Testis (tissue), 2 donors: ENCODE results near the gene CADPS.

Source experiments
- POLR2A ChIP-seq: fragments of 450-650 bp; IDR thresholded peaks from one replicate; pipeline ENCODE4 v1.6.1; 2017; ENCODE audit warnings: antibody characterized with exemption, mild to moderate bottlenecking, moderate library complexity
- TF ChIP-seq, protein P1 (sequence below), 3 experiments: fragments of 450-650 bp in 2 of 3; fragments of 200-600 bp in 1 of 3; sonication (generic) in 1 of 3; IDR thresholded peaks; one replicate each; pipeline ENCODE4 v1.5.1; 2016 to 2019; ENCODE audit warnings: antibody characterized with exemption in 3 of 3, mild to moderate bottlenecking in 2 of 3, moderate library complexity in 1 of 3

DNA sequence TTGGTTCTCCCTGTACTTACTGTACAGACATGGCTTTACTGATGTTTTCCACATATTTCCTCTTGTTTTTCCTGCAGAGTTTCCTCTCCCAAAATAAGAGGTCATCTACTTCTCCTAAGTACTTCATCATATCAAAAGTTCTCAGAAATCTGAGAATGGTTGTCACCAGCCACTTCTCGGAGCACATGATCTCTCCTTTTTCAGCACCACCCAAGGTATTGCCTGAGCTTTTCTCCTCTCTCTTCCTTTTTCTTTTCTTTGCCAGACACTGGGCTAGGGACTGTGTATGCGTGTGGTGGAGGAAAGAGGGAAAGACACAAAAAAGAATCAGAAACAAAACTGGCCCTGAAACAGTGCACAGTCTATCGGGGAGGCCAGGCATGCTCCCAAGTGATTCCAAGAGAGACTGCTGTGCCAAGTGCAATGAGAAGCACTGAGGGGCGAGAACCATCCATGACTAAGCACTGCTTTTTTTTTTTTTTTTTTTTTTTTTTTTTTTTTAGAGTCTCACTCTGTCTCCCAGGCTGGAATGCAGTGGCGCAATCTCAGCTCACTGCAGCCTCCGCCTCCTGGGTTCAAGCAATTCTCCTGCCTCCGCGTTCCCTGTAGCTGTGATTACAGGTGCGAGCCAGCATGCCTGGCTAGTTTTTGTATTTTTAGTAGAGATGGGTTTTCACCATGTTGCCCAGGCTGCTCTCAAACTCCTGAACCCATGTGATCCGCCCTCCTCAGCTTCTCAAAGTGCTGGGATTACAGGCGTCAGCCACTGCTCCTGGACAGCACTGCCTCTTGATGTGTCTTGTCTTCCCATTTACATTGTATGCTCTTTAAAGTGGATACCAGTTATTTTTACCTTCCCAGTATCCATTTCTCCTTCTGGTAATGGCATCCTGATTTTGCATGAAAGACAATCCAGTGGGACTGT lies 307.9 kb downstream of the CADPS start:
- TF ChIP-seq, protein P1, sequence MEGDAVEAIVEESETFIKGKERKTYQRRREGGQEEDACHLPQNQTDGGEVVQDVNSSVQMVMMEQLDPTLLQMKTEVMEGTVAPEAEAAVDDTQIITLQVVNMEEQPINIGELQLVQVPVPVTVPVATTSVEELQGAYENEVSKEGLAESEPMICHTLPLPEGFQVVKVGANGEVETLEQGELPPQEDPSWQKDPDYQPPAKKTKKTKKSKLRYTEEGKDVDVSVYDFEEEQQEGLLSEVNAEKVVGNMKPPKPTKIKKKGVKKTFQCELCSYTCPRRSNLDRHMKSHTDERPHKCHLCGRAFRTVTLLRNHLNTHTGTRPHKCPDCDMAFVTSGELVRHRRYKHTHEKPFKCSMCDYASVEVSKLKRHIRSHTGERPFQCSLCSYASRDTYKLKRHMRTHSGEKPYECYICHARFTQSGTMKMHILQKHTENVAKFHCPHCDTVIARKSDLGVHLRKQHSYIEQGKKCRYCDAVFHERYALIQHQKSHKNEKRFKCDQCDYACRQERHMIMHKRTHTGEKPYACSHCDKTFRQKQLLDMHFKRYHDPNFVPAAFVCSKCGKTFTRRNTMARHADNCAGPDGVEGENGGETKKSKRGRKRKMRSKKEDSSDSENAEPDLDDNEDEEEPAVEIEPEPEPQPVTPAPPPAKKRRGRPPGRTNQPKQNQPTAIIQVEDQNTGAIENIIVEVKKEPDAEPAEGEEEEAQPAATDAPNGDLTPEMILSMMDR (IDR thresholded peaks at IDR 0.05): no peak
- TF ChIP-seq POLR2A: no peak
